Panc1 (cell line): ENCODE results near the gene MACROD2.

Experiments
- CTCF ChIP-seq: fragments of 450-650 bp; IDR thresholded peaks from 2 replicates; pipeline ENCODE4 v1.5.1; 2017; ENCODE audit warnings: mild to moderate bottlenecking
- POLR2AphosphoS5 ChIP-seq: IDR thresholded peaks from 2 replicates; pipeline ENCODE4 v1.6.1; 2012; ENCODE audit warnings: mild to moderate bottlenecking, low read depth, low read length, moderate library complexity
- SIN3A ChIP-seq: IDR thresholded peaks from 2 replicates; pipeline ENCODE4 v1.6.1; 2012; ENCODE audit warnings: low read depth, mild to moderate bottlenecking, low read length, moderate library complexity, borderline replicate concordance; ENCODE audit not compliant: insufficient read depth
- TCF7L2 ChIP-seq: IDR thresholded peaks from 2 replicates; pipeline ENCODE4 v1.6.1; 2011; ENCODE audit warnings: mild to moderate bottlenecking, low read depth, low read length, inconsistent platforms
- TF ChIP-seq, protein P1 (sequence below), 2 experiments: IDR thresholded peaks; 2 replicates each; pipeline ENCODE4 v1.6.1; 2011 to 2012; ENCODE audit warnings: low read depth in 2 of 2, control low read depth in 1 of 2, low read length in 1 of 2, mild to moderate bottlenecking in 1 of 2, moderate library complexity in 1 of 2; ENCODE audit not compliant: insufficient read depth in 1 of 2

- TF ChIP-seq CTCF: no peak
- TF ChIP-seq, protein P1, sequence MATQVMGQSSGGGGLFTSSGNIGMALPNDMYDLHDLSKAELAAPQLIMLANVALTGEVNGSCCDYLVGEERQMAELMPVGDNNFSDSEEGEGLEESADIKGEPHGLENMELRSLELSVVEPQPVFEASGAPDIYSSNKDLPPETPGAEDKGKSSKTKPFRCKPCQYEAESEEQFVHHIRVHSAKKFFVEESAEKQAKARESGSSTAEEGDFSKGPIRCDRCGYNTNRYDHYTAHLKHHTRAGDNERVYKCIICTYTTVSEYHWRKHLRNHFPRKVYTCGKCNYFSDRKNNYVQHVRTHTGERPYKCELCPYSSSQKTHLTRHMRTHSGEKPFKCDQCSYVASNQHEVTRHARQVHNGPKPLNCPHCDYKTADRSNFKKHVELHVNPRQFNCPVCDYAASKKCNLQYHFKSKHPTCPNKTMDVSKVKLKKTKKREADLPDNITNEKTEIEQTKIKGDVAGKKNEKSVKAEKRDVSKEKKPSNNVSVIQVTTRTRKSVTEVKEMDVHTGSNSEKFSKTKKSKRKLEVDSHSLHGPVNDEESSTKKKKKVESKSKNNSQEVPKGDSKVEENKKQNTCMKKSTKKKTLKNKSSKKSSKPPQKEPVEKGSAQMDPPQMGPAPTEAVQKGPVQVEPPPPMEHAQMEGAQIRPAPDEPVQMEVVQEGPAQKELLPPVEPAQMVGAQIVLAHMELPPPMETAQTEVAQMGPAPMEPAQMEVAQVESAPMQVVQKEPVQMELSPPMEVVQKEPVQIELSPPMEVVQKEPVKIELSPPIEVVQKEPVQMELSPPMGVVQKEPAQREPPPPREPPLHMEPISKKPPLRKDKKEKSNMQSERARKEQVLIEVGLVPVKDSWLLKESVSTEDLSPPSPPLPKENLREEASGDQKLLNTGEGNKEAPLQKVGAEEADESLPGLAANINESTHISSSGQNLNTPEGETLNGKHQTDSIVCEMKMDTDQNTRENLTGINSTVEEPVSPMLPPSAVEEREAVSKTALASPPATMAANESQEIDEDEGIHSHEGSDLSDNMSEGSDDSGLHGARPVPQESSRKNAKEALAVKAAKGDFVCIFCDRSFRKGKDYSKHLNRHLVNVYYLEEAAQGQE (IDR thresholded peaks at IDR 0.05; ENCODE audit: insufficient read depth in 1 of 2, low read depth in 2 of 2, low read length in 1 of 2): no peak
- TF ChIP-seq TCF7L2: no peak
- TF ChIP-seq SIN3A: no peak
- TF ChIP-seq POLR2AphosphoS5: no peak
Measured at GRCh38 chr20:14374196-14374595, 378.9 kb downstream of the MACROD2 start.
